ENCODE measurements around the gene ZNF226.
"Not testable (repeated sequence)": the region's sequence is repeated elsewhere in the genome, so short reads cannot be mapped to it uniquely, and the experiment has no call there.

ZNF226 gene

GRCh38 chr19:44164673-44165512 lies at the start of gene ZNF226:
TSS of gene ZNF226 (plus strand) at chr19:44165100. CDS start at chr19:44170081, 4,981 bp downstream.
- DNase-seq (ENCODE audit: low read depth), result peak; percentile 99

GRCh38 chr19:44121162-44121561 lies 43.7 kb upstream of the ZNF226 start:
- DNase-seq (ENCODE audit: low read depth), result not testable (repeated sequence)

- no peak for DNase-seq (ENCODE audit: low read depth)
Observed at GRCh38 chr19:44131955-44132354, 32.9 kb upstream of the ZNF226 start.

- peak; percentile 38 for DNase-seq (ENCODE audit: low read depth)
Observed at GRCh38 chr19:44141191-44142058, 23.5 kb upstream of the ZNF226 start, which contains the start of gene ZNF234. TSS of gene ZNF234 (plus strand) at chr19:44141554. CDS start at chr19:44144633, 3,079 bp downstream.

GRCh38 chr19:44142059-44142433 lies 22.9 kb upstream of the ZNF226 start:
- DNase-seq (ENCODE audit: low read depth), result no peak

GRCh38 chr19:44149776-44150175 lies 15.1 kb upstream of the ZNF226 start:
- DNase-seq (ENCODE audit: low read depth), result no peak

GRCh38 chr19:44151491-44151890 lies 13.4 kb upstream of the ZNF226 start:
- DNase-seq (ENCODE audit: low read depth), result no peak

- DNase-seq (ENCODE audit: low read depth), result no peak
Observed at GRCh38 chr19:44156475-44156874, 8.4 kb upstream of the ZNF226 start.

- no peak for DNase-seq (ENCODE audit: low read depth)
Observed at GRCh38 chr19:44163789-44164188, 1.1 kb upstream of the ZNF226 start.

- DNase-seq (ENCODE audit: low read depth), result no peak
Observed at GRCh38 chr19:44164327-44164672, 600 bp upstream of the ZNF226 start.

GRCh38 chr19:44170660-44171059 lies 5.8 kb downstream of the ZNF226 start:
- DNase-seq (ENCODE audit: low read depth), result not testable (repeated sequence)

GRCh38 chr19:44176590-44176989 lies 11.7 kb downstream of the ZNF226 start:
- DNase-seq (ENCODE audit: low read depth), result no peak

GRCh38 chr19:44180968-44181367 lies 16.1 kb downstream of the ZNF226 start:
- no peak for DNase-seq (ENCODE audit: low read depth)

- no peak for DNase-seq (ENCODE audit: low read depth)
Observed at GRCh38 chr19:44182145-44182544, 17.2 kb downstream of the ZNF226 start.

- no peak for DNase-seq (ENCODE audit: low read depth)
Observed at GRCh38 chr19:44190020-44190419, 25.1 kb downstream of the ZNF226 start.

- no peak for DNase-seq (ENCODE audit: low read depth)
Observed at GRCh38 chr19:44192127-44192526, 27.2 kb downstream of the ZNF226 start.

GRCh38 chr19:44196772-44197171 lies 31.9 kb downstream of the ZNF226 start:
- no peak for DNase-seq (ENCODE audit: low read depth)

- no peak for DNase-seq (ENCODE audit: low read depth)
Observed at GRCh38 chr19:44202470-44202869, 37.6 kb downstream of the ZNF226 start.

- DNase-seq (ENCODE audit: low read depth), result no peak
Observed at GRCh38 chr19:44202974-44203373, 38.1 kb downstream of the ZNF226 start.

- DNase-seq (ENCODE audit: low read depth), result not testable (repeated sequence)
Observed at GRCh38 chr19:44203877-44204276, 39.0 kb downstream of the ZNF226 start.

- no peak for DNase-seq (ENCODE audit: low read depth)
Observed at GRCh38 chr19:44204772-44205171, 39.9 kb downstream of the ZNF226 start.

GRCh38 chr19:44207126-44207803 lies 42.4 kb downstream of the ZNF226 start:
- peak; percentile 67 for DNase-seq (ENCODE audit: low read depth)

Measured in non-pigmented ciliary epithelial cell (primary cell).